Breast epithelium (tissue), 4 donors: ENCODE results near the gene CLHC1. TPM values are rescaled to one million over a fixed set of nuclear protein-coding genes. Genes with fewer than 3 reads are reported as not detected.
"Not testable (repeated sequence)": the region's sequence is repeated elsewhere in the genome, so short reads cannot be mapped to it uniquely, and the experiment has no call there.

Experiments
- DNase-seq, 2 donors: peaks; one replicate each; pipeline ENCODE4 v3.0.0-alpha.2; 2019; ENCODE audit warnings: low spot score in 2 of 2
- H3K27ac ChIP-seq, 2 donors: fragments of 200-600 bp; sonication (generic) in 1 of 2; one replicate each; pipeline ENCODE4 v1.5.1; 2016 to 2019; ENCODE audit warnings: mild to moderate bottlenecking in 1 of 2
- H3K27me3 ChIP-seq, 2 donors: fragments of 200-600 bp; sonication (generic) in 1 of 2; one replicate each; pipeline versions ENCODE4 v1.5.1 to v1.6.0; 2017 to 2019; ENCODE audit warnings: control low read depth in 1 of 2, mild to moderate bottlenecking in 1 of 2
- H3K36me3 ChIP-seq: fragments of 200-600 bp; one replicate; pipeline ENCODE4 v1.5.1; 2019
- H3K4me1 ChIP-seq, 2 donors: fragments of 200-600 bp; sonication (generic); one replicate each; pipeline ENCODE4 v1.5.1; 2016 to 2019; ENCODE audit warnings: control low read depth in 1 of 2
- H3K4me3 ChIP-seq, 3 donors: fragments of 200-600 bp; sonication (generic); 1 replicate in 2 of 3; 2 replicates in 1 of 3; pipeline ENCODE4 v1.5.1; 2016 to 2019; ENCODE audit warnings: mild to moderate bottlenecking in 3 of 3, moderate library complexity in 2 of 3
- H3K9me3 ChIP-seq, 2 donors: fragments of 200-600 bp; sonication (generic) in 1 of 2; one replicate each; pipeline ENCODE4 v1.5.1; 2016 to 2019; ENCODE audit warnings: control low read depth in 1 of 2
- CTCF ChIP-seq, 3 donors: fragments of 450-650 bp; IDR thresholded peaks; one replicate each; pipeline ENCODE4 v1.5.1; 2016 to 2017; ENCODE audit warnings: antibody characterized with exemption in 3 of 3, mild to moderate bottlenecking in 3 of 3, moderate library complexity in 3 of 3
- POLR2A ChIP-seq: fragments of 450-650 bp; IDR thresholded peaks from one replicate; pipeline ENCODE4 v1.6.1; 2016; ENCODE audit warnings: antibody characterized with exemption, mild to moderate bottlenecking, moderate library complexity
- POLR2AphosphoS5 ChIP-seq, 3 donors: sonication (generic); formaldehyde crosslinking; IDR thresholded peaks; one replicate each; pipeline ENCODE4 v1.6.1; 2017; ENCODE audit warnings: antibody characterized with exemption in 3 of 3
- intact Hi-C: fragments of 100-400 bp; cut with DNase I; formaldehyde crosslinking; loops from one replicate; pipeline ENCODE4 v1.15.1; 2023; ENCODE audit warnings: low total_unique reads
- total RNA-seq, 3 donors: library from RNA; depleted of rRNA; stranded (reverse); fragments of >200 nt; gene quantifications; one replicate each; pipeline ENCODE4 v1.1.0, GENCODE V29; 2016

The CLHC1 gene
- total RNA-seq, 3 donors from 2014 or later: 3.5 to 20.8 (median 17.7) TPM

GRCh38 chr2:55245411-55245810 lies 13.3 kb upstream of the CLHC1 start:
- Histone ChIP-seq H3K27me3 (no peaks in the 10 kb centered on the region), H3K27ac (no peak overlapping the region), H3K4me3 (no peak overlapping the region), H3K9me3 (no peaks in the 10 kb centered on the region), H3K36me3 (peaks cover 7% of the 10 kb centered on the region), H3K4me1 (no peaks in the 10 kb centered on the region)
- TF ChIP-seq POLR2AphosphoS5 (IDR thresholded peaks at IDR 0.05) (no peak), POLR2A (no peak), CTCF (IDR thresholded peaks at IDR 0.05) (no peak)
- intact Hi-C loops: no loop called here
- DNase-seq: no peak

- no peak for DNase-seq
- H3K4me3 ChIP-seq: no peak overlapping the region
- no peak for TF ChIP-seq POLR2A
- TF ChIP-seq CTCF (IDR thresholded peaks at IDR 0.05): no peak
- TF ChIP-seq POLR2AphosphoS5 (IDR thresholded peaks at IDR 0.05): no peak
- no peak overlapping the region for H3K27ac ChIP-seq
- no peaks in the 10 kb centered on the region for H3K27me3 ChIP-seq
- peaks cover 7% of the 10 kb centered on the region for H3K36me3 ChIP-seq
- intact Hi-C loops: no loop called here
- no peaks in the 10 kb centered on the region for H3K4me1 ChIP-seq
- no peaks in the 10 kb centered on the region for H3K9me3 ChIP-seq
These were observed 10.5 kb upstream of the CLHC1 start for GRCh38 chr2:55242617-55243016.

DNA sequence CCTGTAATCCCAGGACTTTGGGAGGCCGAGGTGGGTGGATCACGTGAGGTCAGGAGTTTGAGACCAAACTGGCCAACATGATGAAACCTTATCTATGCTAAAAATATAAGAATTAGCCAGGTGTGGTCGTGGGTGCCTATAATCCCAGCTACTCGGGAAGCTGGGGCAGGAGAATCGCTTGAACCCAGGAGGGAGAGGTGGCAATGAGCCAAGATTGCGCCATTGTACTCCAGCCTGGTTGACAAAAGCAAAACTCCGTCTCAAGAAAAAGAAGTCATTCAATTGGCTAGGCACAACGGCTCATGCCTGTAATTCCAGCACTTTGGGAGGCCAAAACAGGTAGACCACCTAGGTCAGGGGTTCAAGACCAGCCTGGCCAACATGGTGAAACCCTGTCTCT lies 9.5 kb upstream of the CLHC1 start:
- H3K4me3 ChIP-seq, H3K27ac ChIP-seq, H3K9me3 ChIP-seq, intact Hi-C loops, H3K4me1 ChIP-seq, H3K36me3 ChIP-seq, DNase-seq, H3K27me3 ChIP-seq: not testable (repeated sequence)

DNA sequence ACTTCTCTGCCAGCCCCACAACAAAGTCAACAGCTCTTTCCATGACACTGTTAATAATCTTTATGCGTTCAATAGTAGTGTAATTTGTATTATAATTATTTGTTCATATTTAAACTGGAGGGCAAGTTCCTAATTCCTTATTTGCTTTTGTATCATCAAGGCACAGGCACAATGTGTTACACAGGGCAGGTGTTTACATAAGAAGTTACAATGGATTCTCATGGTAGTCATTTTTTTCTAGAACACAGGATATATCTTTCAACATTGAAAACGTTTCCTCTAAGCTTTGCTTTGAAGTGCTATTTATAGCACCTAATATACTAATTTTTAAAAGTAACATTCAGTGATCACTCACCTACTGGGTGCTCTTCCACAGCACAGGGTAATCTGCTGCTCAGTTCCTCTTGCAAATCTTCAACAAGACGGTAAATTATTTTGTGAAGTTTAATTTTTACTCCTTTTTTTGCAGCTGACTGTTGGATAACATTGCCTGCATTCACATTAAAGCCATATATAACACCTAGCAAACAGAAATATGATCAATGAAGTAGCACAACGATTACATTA lies 7.6 kb upstream of the CLHC1 start:
- Histone ChIP-seq H3K36me3 (no peaks in the 10 kb centered on the region), H3K4me3 (no peak overlapping the region), H3K9me3 (no peaks in the 10 kb centered on the region), H3K4me1 (no peaks in the 10 kb centered on the region), H3K27me3 (no peaks in the 10 kb centered on the region), H3K27ac (no peak overlapping the region)
- TF ChIP-seq CTCF (IDR thresholded peaks at IDR 0.05) (no peak), POLR2AphosphoS5 (IDR thresholded peaks at IDR 0.05) (no peak), POLR2A (no peak)
- intact Hi-C loops: no loop called here
- DNase-seq: no peak

- Histone ChIP-seq H3K27me3 (no peaks in the 10 kb centered on the region), H3K36me3 (no peaks in the 10 kb centered on the region), H3K4me3 (no peak overlapping the region), H3K9me3 (no peaks in the 10 kb centered on the region), H3K4me1 (peaks cover 0 to 10% of the 10 kb centered on the region in 2 donors), H3K27ac (no peak overlapping the region)
- intact Hi-C loops: no loop called here
- no peak for DNase-seq
- TF ChIP-seq POLR2A (no peak), CTCF (IDR thresholded peaks at IDR 0.05) (no peak), POLR2AphosphoS5 (IDR thresholded peaks at IDR 0.05) (no peak)
These were observed 5.0 kb upstream of the CLHC1 start for GRCh38 chr2:55236992-55237543.
